Astrocyte (in vitro differentiated cells and primary cell): ENCODE measurements around the gene CCDC187.

Experiments used
- EZH2 ChIP-seq: IDR thresholded peaks from 2 replicates; pipeline ENCODE4 v1.6.1; 2012; ENCODE audit warnings: mild to moderate bottlenecking, low read length, inconsistent platforms; ENCODE audit not compliant: insufficient read depth
- TF ChIP-seq, protein P1 (sequence below): IDR thresholded peaks from 2 replicates; pipeline ENCODE4 v1.5.1; 2011; ENCODE audit warnings: low read depth, mild to moderate bottlenecking, inconsistent platforms, low read length, moderate library complexity; ENCODE audit not compliant: insufficient read depth

DNA sequence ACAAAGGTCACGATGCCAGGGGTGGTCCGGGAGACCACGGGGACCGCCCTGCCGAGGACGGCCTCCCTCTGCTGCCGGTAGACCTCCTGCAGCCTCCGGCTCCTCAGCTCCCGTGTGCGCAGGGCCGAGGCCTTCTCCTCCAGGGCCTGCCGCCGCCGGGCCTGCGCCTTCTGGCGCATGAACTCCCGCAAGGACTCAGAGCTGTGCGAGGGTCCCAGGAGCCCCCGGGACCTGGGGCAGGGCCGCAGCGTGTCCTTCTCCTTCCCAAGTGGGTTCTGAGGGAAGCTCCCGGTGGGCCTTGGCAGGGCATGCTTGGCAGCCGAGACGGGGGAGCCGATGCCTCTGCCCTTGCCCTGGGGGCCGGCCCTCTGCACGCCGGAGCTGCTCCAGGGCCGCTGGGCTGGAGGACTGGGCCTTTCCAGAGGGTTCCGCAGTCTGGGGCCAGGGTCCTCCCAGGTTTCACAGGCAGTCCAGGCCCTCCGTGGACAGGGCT is 13.3 kb downstream of the CCDC187 start:
- TF ChIP-seq, protein P1, sequence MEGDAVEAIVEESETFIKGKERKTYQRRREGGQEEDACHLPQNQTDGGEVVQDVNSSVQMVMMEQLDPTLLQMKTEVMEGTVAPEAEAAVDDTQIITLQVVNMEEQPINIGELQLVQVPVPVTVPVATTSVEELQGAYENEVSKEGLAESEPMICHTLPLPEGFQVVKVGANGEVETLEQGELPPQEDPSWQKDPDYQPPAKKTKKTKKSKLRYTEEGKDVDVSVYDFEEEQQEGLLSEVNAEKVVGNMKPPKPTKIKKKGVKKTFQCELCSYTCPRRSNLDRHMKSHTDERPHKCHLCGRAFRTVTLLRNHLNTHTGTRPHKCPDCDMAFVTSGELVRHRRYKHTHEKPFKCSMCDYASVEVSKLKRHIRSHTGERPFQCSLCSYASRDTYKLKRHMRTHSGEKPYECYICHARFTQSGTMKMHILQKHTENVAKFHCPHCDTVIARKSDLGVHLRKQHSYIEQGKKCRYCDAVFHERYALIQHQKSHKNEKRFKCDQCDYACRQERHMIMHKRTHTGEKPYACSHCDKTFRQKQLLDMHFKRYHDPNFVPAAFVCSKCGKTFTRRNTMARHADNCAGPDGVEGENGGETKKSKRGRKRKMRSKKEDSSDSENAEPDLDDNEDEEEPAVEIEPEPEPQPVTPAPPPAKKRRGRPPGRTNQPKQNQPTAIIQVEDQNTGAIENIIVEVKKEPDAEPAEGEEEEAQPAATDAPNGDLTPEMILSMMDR = no peak
- TF ChIP-seq EZH2 = no peak
